HG03139 (cell line): ENCODE data around the gene CGB5.
"Not testable (repeated sequence)": the region's sequence is repeated elsewhere in the genome, so short reads cannot be mapped to it uniquely, and the experiment has no call there.

Source experiments
- ATAC-seq: cut with Tn5 transposase; IDR thresholded peaks from one replicate; pipeline ENCODE4 v1.9.1; 2021; ENCODE audit not compliant: unreplicated experiment

CGB5 gene

DNA sequence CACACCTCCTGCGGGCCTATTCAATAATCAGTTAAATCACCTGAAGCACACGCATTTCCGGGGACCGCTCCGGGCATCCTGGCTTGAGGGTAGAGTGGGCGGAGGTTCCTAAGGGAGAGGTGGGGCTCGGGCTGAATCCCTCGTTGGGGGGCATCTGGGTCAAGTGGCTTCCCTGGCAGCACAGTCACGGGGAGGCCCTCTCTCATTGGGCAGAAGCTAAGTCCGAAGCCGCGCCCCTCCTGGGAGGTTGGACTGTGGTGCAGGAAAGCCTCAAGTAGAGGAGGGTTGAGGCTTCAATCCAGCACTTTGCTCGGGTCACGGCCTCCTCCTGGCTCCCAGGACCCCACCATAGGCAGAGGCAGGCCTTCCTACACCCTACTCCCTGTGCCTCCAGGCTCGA is at the start of gene CGB5:
Gene CGB5, plus strand, starts transcription at position 301 of the 400 bp plus-strand sequence. CDS start 362 bp downstream, outside the sequence.
- not testable (repeated sequence) for ATAC-seq

DNA sequence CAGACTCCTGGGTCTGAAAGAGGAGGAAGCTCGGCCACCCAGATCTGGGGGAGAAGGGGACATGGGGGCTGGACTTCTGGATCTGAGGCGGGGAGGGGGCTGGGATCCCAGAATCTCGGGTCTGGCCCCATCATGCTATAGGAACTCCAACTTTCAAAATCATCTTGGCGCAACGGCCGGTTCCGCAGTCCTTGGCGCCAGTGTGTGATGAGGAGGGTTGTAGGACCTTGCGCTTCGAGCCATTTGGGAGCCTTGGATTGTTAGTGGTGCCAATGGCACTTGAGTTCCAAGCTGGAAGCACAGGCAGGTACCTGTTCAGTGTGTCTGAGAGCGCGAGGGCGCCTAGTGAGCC is 49.6 kb upstream of the CGB5 start:
- ATAC-seq: no peak

DNA sequence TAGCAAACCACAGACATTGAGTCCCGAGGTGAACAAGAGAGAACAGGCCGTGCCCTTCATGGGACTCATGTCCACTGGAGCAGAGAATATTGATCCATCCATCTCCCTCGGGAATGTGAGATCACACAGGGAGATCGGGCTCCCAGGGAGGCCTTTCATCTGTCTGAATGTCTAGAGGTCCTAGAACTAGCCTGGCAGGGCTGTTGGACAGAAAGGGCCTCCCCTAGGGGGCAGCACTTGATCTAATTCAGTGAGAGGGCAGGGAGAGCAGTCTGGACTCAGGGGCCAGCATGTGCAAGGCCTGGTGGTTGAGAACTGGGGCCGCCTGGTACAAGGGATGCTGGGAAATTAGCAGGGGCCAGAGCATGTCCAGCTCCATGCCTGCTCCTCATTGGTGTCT is 45.7 kb upstream of the CGB5 start:
- no peak for ATAC-seq

DNA sequence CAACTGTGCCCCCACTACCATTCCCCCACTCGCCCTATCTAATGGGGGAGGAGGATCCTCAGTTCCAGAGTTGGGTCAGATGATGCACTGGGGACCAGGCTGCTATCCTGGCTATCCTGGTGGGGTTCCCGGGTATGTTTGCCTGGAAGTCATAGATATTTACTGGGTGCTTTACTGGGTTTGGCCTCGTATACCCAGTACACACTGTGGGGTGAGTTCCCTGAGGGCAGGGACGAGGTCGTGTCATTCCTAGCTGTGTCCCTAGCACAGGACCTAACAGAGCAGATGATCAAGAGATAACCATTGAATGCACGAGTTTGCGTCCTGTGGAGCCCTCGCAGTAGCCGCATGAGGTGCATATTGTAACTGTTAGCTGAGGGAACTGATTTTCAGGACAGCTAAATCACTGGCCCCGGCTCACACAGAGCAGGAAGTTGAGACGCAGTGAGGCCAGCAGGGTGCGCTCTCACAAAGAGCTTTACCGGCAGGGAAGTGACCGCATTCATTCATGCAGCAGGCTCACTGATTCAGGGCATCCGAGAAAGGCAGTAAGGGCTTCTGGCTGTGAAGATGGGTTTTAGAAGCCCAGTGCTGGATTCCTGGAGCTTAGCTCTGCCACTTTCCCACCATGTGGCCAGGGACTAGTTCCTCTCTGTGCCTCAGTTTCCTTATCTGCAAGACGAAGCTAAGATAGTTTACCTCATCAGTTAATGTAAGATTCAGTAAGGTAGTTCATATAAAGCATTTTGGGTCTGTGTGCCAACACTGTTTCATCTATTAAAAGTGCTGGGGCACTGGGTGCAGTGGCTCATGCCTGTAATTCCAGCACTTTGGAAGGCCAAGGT is 43.9 kb upstream of the CGB5 start:
- no peak for ATAC-seq

DNA sequence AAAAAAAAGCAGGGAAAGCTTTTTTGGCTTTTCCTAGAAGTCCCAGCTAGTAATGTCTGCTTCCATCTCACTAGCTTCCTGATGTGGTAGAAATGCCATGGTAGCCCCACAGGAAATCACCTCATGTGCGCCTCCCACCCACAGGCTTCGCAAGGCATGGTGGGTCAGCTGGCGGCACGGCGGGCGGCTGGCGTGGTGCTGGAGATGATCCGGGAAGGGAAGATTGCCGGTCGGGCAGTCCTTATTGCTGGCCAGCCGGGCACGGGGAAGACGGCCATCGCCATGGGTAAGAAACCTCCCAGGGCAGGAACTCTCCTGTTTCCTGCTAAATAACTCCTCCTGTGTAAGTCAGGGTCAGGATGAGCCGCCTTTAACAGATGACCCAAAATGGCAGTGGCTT is 39.5 kb upstream of the CGB5 start:
- no peak for ATAC-seq

DNA sequence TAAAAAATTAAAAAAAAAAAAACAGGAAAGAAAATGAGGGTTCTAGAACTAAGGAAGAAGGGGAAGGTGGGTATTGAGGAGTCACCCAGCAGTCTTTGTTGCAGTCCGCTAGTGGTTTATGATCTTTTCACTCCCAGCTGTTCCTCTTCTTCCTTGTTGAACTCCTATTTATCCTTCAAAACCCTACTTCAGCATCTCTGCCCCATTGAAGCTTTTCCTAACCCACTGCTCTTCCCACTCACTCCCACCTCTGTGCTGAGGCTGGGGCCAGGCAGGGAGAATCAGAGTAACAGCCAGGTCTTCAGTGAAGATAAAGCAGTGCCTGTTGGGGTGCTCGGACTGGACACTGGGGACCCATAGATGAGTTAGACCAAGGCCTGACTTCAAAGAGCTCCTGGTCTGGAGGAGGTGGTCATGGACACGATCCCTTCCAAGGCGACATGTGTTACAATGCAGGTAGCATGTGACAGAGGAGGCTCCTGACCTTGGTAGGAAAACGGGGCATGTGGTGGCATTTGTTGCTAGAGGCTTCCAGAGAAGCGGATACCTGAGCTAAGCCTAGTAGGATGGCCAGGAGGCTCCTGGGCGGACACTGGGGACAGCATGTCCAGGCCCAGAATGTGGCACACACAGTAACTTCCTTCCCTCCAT is 38.6 kb upstream of the CGB5 start:
- no peak for ATAC-seq

DNA sequence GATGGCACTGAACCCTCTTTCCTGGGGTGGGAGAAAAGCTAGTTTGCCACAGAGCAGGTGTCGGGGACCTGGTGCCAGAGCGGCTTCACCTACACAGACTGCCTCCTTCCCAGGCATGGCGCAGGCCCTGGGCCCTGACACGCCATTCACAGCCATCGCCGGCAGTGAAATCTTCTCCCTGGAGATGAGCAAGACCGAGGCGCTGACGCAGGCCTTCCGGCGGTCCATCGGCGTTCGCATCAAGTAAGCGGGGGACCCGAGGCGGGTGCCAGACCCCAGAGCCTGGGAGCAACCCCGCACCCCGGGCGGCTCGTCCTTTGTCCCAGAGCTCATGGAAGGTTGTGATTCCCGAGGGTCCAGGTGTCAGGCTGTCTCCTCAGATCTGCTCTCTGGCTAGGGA is 36.7 kb upstream of the CGB5 start:
- no peak for ATAC-seq

DNA sequence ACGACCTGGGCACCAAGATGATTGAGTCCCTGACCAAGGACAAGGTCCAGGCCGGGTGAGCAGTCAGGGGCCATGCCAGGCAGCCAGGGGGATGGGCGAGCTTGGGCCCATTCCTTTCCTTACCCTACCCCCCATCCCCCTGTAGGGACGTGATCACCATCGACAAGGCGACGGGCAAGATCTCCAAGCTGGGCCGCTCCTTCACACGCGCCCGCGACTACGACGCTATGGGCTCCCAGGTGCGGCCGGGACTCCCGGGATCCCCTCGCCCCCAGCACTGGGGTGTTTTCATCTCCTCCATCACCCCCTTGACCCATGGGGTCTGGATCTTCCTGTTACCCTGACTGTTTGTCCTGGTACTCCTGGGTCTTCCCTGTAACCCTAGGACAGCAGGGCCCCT is 33.8 kb upstream of the CGB5 start:
- no peak for ATAC-seq

DNA sequence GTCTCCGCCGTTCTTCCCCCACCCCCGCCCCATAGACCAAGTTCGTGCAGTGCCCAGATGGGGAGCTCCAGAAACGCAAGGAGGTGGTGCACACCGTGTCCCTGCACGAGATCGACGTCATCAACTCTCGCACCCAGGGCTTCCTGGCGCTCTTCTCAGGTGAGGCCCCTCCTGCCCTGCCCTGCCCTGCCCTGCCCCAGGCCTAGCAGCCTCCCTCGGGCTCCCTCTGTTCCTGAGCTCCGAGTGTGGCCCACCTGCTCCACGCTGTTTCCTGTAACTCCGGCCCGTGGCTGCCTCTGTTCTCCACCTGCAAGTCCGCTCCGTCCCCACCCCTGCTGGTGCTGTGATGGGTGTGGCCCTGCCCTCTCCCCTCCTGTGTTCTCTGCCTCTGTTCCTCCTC is 33.2 kb upstream of the CGB5 start:
- ATAC-seq: no peak

DNA sequence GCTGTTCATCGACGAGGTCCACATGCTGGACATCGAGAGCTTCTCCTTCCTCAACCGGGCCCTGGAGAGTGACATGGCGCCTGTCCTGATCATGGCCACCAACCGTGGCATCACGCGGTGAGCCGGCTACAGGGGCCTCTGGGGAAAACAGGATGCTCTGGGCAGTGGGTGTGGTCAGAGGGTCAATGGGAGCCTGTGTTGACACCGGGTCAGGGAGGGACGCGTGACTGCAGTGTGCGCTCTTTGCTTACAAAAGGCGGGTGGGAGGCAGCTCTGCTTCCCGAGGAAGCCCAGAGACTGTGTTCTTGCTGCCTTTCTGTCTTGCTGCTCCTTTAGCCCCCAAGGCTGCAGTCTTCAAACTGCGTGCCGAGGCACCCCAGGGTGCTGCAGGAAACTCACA is 32.5 kb upstream of the CGB5 start:
- ATAC-seq: no peak

DNA sequence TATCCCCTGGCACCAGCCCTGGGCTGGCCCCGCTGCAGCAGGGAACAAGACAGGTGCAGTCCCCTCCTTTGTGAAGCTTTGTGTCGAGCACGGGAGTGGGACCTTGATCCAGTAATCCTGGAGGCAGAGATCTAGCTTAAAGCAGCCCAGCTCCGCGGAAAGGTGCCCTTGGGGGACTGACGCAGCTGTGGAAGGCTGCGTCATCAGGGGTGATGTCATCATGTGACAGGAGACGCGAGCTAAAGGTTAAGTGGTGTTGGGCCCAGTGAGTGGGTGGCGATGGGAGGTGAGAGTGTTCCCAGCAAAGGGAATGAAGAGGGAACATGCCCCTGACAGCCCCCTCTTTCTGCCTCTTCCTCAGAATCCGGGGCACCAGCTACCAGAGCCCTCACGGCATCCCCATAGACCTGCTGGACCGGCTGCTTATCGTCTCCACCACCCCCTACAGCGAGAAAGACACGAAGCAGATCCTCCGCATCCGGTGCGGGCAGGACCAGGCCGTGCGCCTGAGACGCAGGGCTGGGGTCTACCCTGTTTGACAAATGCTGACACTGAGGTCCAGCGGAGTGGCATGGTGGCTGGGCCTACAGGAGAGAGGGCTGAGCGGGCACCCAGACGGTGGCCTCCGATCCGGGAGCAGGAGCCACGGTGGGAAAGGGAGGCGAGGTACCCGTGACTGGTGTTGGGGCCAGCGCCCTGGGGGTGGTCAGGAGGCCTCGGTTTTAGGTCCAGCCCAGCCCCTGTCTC is 29.4 kb upstream of the CGB5 start:
- no peak for ATAC-seq

DNA sequence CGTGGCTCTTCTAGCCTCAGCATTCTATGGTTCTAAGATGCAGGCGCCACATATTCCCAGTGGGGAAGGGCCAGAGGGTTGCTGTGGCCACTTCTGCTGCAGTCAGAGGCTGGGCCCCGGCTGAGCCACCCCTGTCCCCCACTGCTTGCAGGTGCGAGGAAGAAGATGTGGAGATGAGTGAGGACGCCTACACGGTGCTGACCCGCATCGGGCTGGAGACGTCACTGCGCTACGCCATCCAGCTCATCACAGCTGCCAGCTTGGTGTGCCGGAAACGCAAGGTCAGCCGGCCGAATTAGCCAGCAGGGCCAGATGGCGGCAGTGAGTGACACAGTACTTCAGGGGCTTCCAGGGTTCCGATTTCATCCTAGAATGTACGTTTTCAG is 28.8 kb upstream of the CGB5 start:
- ATAC-seq: no peak

DNA sequence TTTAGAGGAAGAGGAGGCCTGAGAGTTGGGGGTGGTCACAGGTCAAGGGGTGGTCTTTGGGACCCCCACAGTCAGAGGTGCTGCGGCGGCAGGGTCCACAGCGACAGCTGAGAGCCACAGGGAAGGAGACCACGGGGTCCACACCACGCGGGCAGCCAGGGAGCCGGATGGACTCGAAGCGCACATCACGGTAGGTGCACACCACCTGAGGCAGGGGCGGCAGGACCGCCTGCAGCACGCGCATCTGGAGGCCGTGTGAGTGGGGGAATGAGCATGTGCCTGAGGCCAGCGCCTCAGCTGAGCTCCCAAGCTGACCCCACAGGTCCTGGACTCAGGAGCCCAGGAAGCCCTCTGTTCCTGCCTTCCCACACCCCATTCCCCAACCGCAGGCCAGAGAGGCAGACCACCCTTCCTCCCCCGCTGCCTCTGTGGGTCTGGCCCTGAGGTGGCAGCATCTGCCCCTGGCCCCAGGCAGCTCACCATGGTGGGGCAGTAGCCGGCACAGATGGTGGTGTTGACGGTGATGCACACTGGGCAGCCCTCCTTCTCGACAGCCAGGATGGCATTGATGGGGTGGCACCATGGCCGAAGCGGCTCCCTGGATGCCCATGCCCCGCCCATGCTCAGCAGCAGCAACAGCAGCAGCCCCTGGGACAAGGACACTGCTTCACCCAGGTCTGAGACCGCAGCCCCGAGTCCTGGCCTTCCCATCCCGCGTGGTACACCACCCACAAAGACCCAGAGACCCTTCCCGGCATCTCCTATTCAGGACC is 27.4 kb upstream of the CGB5 start:
- ATAC-seq: no peak

DNA sequence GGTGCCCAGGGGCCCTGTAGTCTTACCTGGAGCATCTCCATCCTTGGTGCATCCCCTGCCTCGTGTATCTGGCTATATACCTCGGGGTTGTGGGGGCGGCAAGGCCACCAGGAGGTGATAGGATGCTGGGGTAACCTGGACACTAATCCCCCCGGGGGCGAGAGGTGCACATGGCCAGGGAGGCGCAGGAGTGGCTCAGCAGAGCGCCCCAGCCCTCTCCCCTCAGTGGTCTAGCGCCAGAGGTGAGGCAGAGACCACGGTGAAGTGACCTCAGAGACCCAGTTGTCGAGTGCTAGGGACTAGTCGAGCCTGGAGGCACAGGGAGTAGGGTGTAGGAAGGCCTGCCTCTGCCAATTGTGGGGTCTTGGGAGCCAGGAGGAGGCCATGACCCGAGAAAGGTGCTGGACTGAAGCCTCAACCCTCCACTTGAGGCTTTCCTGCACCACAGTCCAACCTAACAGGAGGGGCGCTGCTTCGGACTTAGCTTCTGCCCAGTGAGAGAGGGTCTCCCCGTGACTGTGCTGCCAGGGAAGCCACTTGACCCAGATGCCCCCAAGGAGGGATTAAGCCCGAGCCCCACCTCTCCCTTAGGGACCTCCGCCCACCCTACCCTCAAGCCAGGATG is 26.5 kb upstream of the CGB5 start, which contains the start of gene LHB:
Gene LHB, minus strand, starts transcription at position 51 of the 625 bp plus-strand sequence. Its CDS starts 10 bp downstream, at position 41.
- no peak for ATAC-seq

DNA sequence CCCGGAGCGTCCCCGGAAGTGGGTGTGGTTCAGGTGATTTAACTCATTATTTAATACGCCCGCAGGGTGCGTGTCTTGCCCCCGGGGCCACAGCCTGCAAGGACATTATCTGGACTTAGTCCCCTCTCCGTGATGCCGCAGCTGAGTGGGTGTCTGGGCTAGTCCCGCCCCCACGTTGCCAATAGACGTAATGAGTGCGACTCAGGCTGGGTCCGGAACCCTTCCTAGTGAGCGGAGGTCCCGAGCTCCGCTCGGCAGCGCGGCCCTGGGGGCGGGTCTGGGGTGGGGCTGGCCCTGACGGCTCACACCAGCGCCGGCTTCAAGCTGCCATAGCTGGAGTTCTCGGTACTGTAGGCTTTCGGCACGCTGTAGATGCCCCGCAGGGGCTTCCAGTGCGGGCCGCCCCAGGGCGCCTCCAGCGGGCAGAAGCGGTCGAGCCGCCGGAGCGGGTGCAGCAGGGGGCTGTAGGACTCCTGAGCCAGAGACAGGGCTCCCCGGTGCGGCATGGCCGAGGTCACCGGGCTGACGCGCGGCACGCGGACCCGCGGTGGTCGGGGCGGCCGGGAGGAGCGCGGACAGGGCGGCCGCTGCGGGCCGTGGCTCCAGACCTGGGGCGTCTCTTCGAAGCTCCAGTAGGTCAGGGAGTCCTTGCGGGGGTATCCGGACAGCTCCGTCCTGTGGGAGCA is 25.8 kb upstream of the CGB5 start:
- ATAC-seq: no peak

DNA sequence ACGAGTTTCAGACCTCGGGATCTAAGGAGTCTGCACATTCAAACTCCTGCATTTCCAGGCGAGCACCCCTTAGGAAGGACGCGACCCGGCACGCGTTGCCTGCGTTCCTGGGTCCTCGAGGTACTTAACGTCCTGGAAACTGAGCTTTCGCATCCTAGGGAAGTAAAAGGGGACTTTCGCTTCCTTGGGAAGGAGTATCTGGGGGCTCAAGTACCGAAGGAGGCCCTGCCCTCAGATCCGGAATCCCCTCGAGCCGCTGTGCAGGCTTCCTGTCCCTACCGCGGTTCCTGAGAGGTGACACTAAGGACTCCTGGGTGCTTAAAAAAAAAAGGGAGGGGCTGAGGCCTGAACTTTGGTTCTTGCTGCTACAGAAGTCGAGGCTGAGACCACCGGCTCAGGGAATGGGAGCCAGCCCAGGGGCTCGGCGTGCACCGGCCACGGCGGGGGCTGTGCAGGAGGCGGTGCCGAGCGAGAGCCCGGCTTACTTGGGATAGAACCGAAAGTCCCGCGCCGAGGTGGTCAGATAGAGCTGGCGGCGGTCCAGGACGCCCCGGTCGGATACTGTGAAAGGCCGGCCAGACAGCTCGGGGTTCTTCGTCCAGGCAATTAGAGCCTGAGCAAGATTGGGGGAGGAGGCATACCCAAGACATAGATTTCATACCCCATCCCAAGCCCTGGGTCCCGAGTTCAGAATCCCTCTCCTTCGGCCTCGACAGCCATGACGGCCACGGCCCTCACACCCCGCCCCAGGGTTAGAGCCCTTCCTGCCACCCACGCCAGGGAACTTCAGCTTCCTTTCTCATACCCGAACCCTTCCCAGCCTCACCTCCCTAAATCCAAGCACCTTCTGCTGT is 25.0 kb upstream of the CGB5 start:
- not testable (repeated sequence) for ATAC-seq

DNA sequence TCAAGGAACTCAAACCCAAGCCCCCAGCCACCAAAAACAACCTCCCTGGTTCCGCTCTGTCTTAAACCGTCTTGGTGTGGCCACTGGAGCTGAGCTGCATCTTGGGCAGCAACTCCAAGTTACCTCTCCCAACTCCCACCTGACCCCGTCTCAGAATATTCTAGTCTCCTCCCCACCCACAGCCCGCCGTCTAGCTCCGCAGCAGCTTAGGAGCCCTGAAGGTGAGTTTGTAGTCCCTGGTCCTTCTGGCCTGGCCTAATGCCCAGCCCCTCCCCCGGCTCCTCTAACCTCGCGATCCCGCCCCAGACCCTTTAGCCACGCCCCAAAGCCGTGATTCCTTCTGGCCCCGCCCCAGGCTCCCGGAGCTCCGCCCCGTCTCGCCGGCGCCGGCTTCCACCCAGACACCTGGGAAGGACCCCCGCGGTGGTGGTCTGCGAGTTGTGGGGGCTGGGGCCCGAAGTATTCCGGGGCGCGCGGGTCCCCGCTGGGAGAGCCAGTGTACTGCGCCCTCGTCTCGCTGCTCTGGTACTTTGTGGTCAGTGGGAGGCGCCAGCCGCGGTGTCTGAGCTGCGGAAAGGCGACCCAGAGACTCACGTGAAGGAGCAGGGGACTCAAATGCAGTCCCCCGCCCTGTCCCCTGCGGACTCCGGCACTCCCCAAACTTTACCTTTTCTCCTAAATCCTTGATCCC is 24.3 kb upstream of the CGB5 start:
- no peak for ATAC-seq

DNA sequence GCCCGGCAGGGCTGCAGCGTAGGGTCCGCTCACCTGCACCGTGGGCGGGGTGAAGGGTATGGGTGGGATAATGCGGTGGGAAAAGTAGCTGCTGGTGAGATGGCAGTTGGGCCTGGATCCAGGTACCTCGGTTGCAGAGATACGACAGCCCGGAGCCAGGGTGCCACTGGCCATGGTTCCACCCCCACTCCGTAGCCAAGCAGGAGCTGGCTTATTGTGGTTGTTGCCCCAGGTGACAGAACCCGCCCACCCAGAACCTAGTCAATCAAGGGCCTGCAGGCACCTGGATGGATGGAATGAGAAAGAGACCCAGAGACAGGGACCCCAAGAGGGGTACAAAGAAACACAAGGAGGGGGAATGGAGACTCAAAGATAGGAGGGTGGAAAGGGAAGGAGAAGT is 23.3 kb upstream of the CGB5 start:
- no peak for ATAC-seq
